ENCODE results near the gene ARNT2. TPM values are rescaled to one million over a fixed set of nuclear protein-coding genes. Genes with fewer than 3 reads are reported as not detected.

Gene ARNT2
- polyA plus RNA-seq, 1 experiment = 44.6 TPM

- TF ChIP-seq CTCF (IDR thresholded peaks at IDR 0.05; ENCODE audit: insufficient read depth, low read depth, low read length) = no peak
- POLR2A ChIA-PET = no interaction called here
- CTCF ChIA-PET = interaction anchor here (0.7 to 6.1 kb wide), 5 partner anchors 11 to 200 kb away, joined by 3 to 40 read pairs (median 6); partner anchors contain the start of gene CEMIP
- H3K27me3 ChIP-seq (ENCODE audit: control insufficient read depth, insufficient read depth, low read length) = no peaks in the 10 kb centered on the region
- H3K4me3 ChIP-seq (ENCODE audit: low read depth, low read length) = no peak overlapping the region
- no peak for DNase-seq (ENCODE audit: low read depth)
- H3K36me3 ChIP-seq (ENCODE audit: control insufficient read depth, insufficient read depth, low read length) = peaks cover 40% of the 10 kb centered on the region
Observed at GRCh38 chr15:80579611-80580010, 175.4 kb downstream of the ARNT2 start.

- peaks cover 40% of the 10 kb centered on the region for H3K36me3 ChIP-seq (ENCODE audit: control insufficient read depth, insufficient read depth, low read length)
- CTCF ChIA-PET = interaction anchor here (0.7 to 6.1 kb wide), 5 partner anchors 10 to 199 kb away, joined by 3 to 40 read pairs (median 6); partner anchors contain the start of gene CEMIP
- peak; percentile 88 for DNase-seq (ENCODE audit: low read depth)
Observed at GRCh38 chr15:80580106-80580505, 175.9 kb downstream of the ARNT2 start.

GRCh38 chr15:80580536-80581260 lies 176.5 kb downstream of the ARNT2 start:
- CTCF ChIA-PET = interaction anchor here (1.8 to 6.1 kb wide), 3 partner anchors 13 to 199 kb away, joined by 6 to 40 read pairs (median 19); partner anchors contain the start of gene CEMIP
- Histone ChIP-seq H3K27me3 (ENCODE audit: control insufficient read depth, insufficient read depth, low read length) (no peaks in the 10 kb centered on the region), H3K36me3 (ENCODE audit: control insufficient read depth, insufficient read depth, low read length) (peaks cover 35% of the 10 kb centered on the region), H3K4me3 (ENCODE audit: low read depth, low read length) (no peak overlapping the region)
- POLR2A ChIA-PET = interaction anchor here (0.6 kb wide), 1 partner anchor 103 kb away, joined by 3 read pairs; no protein-coding TSS in a partner anchor
- DNase-seq (ENCODE audit: low read depth) = no peak
- no peak for TF ChIP-seq CTCF (IDR thresholded peaks at IDR 0.05; ENCODE audit: insufficient read depth, low read depth, low read length)

More at GRCh38 chr15:80580106-80580505, 175.9 kb downstream of the ARNT2 start:
- POLR2A ChIA-PET = interaction anchor here (0.6 kb wide), 1 partner anchor 102 kb away, joined by 3 read pairs; no protein-coding TSS in a partner anchor
- TF ChIP-seq CTCF (IDR thresholded peaks at IDR 0.05; ENCODE audit: insufficient read depth, low read depth, low read length) = no peak
- Histone ChIP-seq H3K4me3 (ENCODE audit: low read depth, low read length) (no peak overlapping the region), H3K27me3 (ENCODE audit: control insufficient read depth, insufficient read depth, low read length) (no peaks in the 10 kb centered on the region)

- DNase-seq (ENCODE audit: low read depth) = no peak
- no peaks in the 10 kb centered on the region for H3K27me3 ChIP-seq (ENCODE audit: control insufficient read depth, insufficient read depth, low read length)
- CTCF ChIA-PET = interaction anchor here (0.6 to 6.1 kb wide), 3 partner anchors 14 to 127 kb away, joined by 3 to 40 read pairs (median 4); no protein-coding TSS in a partner anchor
- POLR2A ChIA-PET = interaction anchor here (0.6 kb wide), 1 partner anchor 201 kb away, joined by 3 read pairs; no protein-coding TSS in a partner anchor
- H3K4me3 ChIP-seq (ENCODE audit: low read depth, low read length) = no peak overlapping the region
- peaks cover 29% of the 10 kb centered on the region for H3K36me3 ChIP-seq (ENCODE audit: control insufficient read depth, insufficient read depth, low read length)
- no peak for TF ChIP-seq CTCF (IDR thresholded peaks at IDR 0.05; ENCODE audit: insufficient read depth, low read depth, low read length)
Observed at GRCh38 chr15:80581976-80582375, 177.8 kb downstream of the ARNT2 start.

GRCh38 chr15:80582816-80583423 lies 178.7 kb downstream of the ARNT2 start:
- CTCF ChIA-PET = interaction anchor here (0.5 kb wide), 1 partner anchor 60 kb away, joined by 3 read pairs; no protein-coding TSS in a partner anchor
- POLR2A ChIA-PET = interaction anchor here (0.6 kb wide), 1 partner anchor 200 kb away, joined by 3 read pairs; no protein-coding TSS in a partner anchor
- H3K4me3 ChIP-seq (ENCODE audit: low read depth, low read length) = no peak overlapping the region
- TF ChIP-seq CTCF (IDR thresholded peaks at IDR 0.05; ENCODE audit: insufficient read depth, low read depth, low read length) = no peak
- peaks cover 21% of the 10 kb centered on the region for H3K36me3 ChIP-seq (ENCODE audit: control insufficient read depth, insufficient read depth, low read length)
- H3K27me3 ChIP-seq (ENCODE audit: control insufficient read depth, insufficient read depth, low read length) = no peaks in the 10 kb centered on the region
- no peak for DNase-seq (ENCODE audit: low read depth)

Data from BJ (cell line).